NCI-H128 (cell line): ENCODE results near the gene MRM2.

Experiments
- DNase-seq: peaks from one replicate; lab custom pipeline; 2025; ENCODE audit not compliant: unreplicated experiment; lab: John Stamatoyannopoulos, UW

Gene MRM2

DNA sequence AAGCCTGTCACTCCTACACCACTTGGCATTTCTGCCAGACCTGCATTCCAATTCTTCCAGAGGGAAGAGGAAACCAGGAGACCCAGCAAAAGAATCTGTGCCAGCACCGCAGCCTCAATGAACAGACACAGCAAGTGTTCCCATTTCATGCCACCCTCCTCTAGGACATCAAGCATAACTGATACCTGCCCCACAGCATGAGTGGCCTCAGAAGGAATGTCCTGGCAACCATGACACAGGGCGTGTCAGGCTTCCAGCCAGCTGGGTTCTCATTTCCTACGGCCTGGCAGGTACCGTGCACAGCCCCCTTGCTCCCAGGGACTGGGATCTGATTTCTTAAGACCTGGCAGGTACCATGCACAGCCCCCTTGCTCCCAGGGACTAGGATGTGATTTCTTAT lies 17.1 kb downstream of the MRM2 start:
- DNase-seq, result no peak

- DNase-seq, result no peak
These were observed 17.5 kb downstream of the MRM2 start for GRCh38 chr7:2224491-2224928.

GRCh38 chr7:2223321-2223720 lies 18.7 kb downstream of the MRM2 start:
- no peak for DNase-seq

DNA sequence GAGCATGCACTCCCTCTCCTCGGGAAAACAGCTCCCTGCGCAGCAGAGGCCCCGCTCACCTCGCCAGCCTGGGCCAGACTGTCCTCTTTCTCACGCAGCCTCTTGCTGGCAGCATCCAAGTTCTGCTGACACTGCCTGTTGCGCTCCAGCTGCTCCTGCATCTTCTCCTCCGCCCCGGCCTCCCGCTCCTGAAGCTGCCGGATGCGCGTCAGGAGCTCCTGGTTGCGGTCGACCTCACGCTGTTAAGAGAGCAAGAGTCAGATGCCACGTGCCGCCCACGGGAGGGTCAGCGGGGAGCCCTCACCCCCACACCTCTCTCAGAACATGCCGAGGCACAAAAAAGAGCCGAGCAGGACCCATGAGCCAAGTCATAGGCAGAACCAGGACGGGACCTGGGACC lies 19.5 kb downstream of the MRM2 start:
- no peak for DNase-seq

DNA sequence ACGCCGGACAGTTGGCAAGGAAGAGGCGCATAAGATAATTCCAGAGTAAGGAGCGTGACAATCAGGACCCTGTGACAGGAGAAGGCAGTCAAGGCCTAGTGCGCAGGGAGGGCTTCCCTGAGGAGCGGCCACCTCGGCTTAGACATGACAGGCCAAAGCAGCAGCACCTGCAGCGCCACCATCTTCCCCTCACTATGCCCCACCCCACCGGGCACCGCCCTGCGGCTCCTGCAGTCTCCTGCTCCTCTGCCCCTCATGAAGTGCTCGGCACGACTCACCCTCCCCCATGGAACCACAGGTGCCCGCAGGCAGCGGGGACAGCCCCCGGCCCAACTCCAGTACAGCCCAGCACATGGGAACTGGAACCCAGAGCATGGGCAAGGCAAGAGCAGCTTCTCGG lies 21.1 kb downstream of the MRM2 start:
- no peak for DNase-seq

DNA sequence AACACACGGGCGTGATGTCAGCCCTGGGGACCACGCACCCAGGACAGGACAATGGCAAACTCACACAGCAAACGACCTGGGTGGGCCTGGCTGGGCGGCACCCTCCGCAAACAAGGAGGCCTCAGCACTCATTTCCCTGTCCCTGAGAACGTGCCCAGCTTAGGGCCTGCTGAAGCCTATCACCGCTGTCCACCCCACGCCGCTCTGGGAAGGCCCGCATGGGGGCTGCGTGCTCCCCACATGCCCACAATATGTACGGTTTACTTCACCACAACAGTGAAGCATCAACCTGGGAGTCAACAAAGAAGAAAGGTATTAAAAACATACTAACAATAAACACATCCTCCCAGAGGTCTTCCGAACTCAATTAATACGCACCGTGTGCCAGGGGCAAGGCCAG lies 21.5 kb downstream of the MRM2 start:
- no peak for DNase-seq

DNA sequence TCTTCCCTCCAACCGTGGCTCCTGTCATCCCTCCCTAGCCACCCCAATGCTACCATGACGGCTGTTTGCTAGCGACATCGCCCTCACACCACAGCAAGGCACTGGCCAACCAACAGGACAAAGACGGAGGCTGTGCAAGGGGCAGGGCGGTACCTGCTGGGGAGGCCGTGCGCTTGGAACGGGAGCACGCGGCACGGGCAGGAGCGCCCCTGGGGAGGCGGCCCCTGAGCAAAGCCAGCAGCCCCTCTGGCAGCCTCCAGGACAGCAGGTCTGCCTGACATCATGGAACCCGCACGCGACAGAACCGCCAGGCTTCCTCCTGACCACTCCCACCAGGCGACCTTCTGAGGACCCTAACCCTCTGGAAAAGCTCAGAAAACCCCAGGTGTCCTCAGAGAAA lies 22.0 kb downstream of the MRM2 start:
- no peak for DNase-seq

- DNase-seq, result no peak
These were observed 22.4 kb downstream of the MRM2 start for GRCh38 chr7:2219606-2220005.

DNA sequence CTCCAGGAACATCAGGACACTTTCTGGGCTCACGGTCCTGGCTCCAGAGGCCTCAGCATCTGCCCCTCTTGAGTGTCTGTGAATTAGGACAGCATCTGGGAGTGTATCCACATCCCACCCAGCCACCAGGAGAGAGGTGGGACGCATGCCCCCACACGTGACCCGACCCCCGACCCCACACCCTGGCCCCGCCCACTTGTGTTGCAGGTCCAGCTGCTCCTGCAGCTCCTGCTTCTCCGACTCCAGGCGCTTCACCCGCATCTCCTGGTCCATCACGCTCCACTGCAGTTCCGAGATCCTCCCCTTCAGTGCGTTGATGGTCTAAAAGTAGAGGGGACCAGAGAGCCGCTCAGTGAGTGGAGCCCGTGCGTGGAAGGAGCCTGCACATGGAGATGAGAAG lies 22.9 kb downstream of the MRM2 start:
- no peak for DNase-seq

- no peak for DNase-seq
These were observed 23.6 kb downstream of the MRM2 start for GRCh38 chr7:2218444-2218785.

- DNase-seq, result no peak
These were observed 24.1 kb downstream of the MRM2 start for GRCh38 chr7:2217716-2218443.

DNA sequence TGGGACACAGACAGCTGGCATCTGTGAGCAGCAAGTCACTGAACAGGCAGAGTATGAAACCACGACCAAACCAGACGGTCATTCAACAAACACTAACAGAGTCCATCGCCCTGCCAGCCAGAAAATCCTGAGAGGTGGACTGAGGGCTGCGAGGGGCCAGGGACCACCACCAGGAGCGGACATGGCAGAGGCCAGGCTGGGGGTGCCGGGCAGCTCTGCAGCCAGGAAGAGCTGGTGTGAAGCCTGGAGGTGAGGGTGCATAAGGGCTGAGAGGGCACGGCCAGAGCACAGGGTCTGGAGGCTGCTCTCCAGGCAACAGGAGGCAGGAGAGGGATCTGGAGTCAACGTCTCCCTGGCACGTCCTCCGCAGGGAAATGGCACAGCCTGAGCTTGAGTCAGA lies 24.8 kb downstream of the MRM2 start:
- DNase-seq, result no peak

GRCh38 chr7:2215851-2216250 lies 26.2 kb downstream of the MRM2 start:
- DNase-seq, result no peak

GRCh38 chr7:2214636-2215035 lies 27.4 kb downstream of the MRM2 start:
- no peak for DNase-seq

GRCh38 chr7:2213551-2214215 lies 28.3 kb downstream of the MRM2 start:
- no peak for DNase-seq

- no peak for DNase-seq
These were observed 29.1 kb downstream of the MRM2 start for GRCh38 chr7:2212906-2213305.

- DNase-seq, result no peak
These were observed 30.1 kb downstream of the MRM2 start for GRCh38 chr7:2211926-2212325.

DNA sequence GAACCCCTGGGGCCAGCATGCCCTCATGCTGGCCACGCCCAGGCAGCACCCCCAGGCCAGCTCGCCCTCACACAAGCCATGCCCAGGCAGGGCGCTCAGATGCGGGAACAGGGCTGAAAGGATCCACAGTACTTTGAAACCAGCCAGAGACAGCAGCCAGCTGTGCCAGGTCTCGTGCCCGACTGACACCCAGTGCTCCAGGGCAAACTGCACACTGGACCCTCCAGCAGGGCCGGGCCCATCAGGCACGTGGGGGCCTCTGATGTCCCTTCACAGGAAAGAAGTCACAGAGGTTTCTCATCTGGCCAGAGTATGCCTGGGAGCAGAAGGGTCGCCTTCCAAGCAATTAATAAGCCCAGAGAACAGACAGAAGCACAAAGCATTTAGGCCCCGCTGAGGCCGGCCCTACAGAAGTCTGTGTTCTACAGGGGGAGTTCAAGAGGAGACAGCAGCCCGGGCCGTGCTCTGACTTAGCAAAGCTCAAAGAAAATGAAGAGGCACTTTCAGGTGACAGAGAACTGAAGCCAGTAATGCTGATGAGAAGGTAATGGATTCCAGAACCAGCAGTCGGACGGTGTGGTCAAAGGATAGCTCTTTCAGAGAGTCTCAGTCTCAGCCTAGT lies 30.6 kb downstream of the MRM2 start:
- no peak for DNase-seq

DNA sequence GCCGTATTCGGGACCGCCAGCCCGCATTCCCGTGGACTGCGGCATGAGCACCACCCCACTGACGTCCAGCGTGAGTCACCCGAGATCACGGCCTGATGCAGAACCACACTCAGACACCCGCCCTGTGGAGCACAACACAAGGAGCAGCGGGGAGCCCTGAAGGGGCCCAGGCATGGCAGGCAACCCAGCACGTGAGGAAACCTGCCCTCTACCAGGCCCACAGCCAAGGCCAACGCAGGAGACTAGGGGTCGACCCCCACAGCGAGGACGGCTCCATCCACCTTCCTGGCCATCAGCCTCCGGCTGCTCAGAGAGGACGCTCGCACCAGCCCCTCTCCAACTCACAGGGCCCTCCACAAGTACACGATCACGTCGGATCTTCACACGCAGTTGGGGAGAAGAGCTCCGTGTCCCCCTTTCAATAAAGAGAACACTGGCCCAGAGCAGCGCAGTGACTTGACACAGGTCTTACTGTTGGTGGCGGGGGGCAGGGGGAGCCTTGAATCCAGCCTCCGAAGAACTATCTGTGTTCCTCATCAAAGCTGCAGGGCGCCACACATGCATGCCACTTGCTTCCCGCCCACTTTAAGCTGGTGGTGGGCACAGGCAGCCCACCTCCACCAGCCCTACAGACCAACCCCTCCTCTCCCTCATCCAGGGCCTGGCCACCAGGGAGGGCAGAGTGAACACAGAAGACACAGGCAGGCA lies 31.3 kb downstream of the MRM2 start:
- no peak for DNase-seq

DNA sequence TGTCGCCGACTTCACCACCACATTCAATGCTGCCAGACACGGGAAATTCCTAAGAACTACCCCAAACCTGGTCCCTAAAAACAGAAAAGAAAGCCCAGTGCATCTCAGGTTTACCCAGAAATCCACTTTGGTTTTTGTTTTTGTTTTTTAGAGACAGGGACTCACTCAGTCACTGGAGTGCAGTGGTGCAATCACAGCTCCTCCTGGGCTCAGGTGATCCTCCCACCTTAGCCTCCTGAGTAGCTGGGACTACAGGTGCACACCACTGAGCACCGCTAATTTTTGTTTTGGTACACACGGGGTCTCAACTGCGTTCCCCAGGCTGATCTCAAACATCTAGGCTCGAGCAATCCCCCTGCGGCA lies 32.1 kb downstream of the MRM2 start:
- no peak for DNase-seq

DNA sequence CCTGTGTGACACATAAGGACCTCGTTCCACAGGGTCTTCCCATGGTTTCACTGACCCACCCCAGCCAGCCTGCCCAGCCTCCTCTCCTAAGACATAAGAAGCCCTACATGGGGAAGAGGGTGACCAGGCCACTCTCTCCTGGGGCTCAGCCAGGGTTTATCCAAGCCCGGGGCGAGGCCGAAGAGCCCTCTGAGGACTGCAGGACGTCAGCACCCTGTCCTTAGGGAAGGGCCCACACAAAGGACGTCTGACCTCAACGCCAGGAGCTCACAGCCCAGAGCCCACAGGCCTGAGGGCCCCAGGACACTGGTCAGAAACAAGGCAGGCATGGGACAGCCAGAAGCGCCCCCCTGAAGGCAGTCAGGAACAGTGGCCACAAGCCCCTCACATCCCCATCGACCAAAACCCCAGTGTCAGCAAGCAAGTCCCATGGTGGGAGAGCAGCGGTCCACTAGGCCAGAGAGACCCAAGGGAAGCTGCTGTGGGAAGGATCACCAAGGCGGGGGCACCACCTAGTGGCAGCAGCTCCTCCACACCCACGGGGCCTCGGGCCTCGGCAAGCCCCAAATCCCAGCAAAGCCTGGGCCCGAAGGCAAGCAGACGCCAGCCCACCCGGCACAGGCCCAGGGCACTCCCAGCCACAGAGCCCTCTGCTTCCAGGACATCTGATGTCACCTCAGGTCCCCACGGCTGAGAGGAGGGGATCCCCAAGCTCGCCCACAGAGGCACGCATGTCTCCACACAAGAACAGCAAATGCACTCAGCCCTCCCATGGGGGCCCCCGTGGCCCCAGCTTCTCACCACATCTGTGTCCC lies 32.7 kb downstream of the MRM2 start:
- peak; percentile 22 for DNase-seq
